LoVo (cell line): ENCODE results near the gene BEST2.

Experiments
- DNase-seq: peaks from one replicate; pipeline ENCODE4 v3.0.0-alpha.2; 2016; ENCODE audit warnings: low spot score

Gene BEST2

DNA sequence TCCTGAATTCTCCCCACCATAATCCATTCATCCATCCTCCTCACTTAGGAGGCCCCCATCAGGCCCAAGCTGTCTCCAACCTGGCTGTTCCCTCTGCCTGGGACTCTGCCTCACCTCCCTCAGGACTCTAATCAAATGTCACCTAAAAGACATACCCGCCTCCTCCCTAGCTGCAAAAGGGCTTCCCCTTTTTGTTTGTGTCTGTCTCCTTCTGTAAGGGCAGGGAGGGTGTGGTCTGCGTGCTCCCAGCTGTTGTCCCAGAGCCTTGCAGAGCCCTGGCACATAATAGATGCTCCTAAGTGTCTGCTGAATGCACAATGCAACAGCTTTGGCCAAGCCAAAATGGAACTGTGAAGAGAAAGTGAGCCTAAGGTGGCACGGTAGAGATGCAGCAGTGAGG, 21.5 kb upstream of the BEST2 start:
- DNase-seq, result no peak

DNA sequence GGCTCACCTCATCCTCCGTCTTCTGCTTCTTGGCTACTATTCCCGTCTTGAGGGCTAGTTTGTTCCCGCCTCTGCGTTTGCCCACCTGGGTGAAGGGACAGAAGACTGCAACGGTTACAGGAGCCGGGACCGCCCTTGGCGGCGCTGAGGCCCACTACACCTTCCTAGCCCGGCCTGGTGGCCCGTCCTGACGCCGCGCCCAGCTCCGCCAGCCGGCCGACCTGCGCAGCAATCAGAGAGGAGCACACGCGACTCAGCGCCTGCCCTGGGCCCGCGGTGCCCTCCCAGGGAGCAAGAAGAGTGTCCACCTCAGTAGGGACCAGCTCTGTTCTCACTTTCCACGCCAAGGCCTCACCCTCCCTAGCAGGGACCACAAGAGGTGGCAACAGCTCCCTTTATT, 20.3 kb upstream of the BEST2 start:
- DNase-seq, result no peak

DNA sequence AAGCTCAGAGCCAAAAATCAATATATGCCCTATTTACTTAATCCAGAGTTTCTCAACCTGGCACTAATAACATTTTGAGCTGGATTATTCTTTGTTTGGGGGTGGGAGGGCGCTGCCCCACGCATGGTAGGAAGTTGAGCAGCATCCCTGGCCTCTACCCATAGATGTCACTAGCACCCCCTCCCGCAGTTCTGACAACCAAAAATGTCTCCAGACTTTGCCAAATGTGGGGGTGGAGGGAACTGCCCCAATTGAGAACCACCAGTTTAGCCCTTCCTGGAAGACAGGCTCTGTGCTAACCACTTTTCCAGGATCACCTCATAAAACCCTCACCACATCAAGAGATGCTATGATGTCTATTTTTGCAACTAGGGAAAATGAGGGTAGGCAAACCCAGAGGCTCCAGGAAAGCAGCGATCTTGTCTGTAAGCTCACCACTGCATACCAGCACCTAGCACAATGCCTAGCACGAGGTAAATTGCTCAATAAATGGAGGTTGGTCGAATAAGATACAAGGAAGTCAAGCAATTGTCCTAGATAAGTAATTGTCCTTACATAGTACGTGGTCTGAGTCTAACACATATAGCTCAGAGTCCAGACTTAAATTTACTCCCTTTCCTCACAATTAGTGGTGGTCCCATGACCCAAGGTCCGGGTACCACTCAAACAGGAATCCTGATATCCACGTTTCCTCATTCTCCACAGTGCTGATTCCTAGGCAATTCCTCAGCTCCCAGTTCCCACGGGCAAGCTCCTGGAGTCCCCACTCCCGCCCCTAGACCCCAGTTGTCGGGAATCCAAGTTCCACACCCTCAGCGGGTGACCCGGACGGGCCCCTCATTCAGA, 18.0 kb upstream of the BEST2 start:
- peak; percentile 29 for DNase-seq

- peak; percentile 99 for DNase-seq
These were observed 14.4 kb upstream of the BEST2 start, which contains the start of gene GET3 for GRCh38 chr19:12736995-12737834. Gene GET3, plus strand, starts transcription at chr19:12737497. Its CDS starts 9 bp downstream, at chr19:12737506.

- DNase-seq, result no peak
These were observed 13.7 kb upstream of the BEST2 start for GRCh38 chr19:12737835-12738351.

DNA sequence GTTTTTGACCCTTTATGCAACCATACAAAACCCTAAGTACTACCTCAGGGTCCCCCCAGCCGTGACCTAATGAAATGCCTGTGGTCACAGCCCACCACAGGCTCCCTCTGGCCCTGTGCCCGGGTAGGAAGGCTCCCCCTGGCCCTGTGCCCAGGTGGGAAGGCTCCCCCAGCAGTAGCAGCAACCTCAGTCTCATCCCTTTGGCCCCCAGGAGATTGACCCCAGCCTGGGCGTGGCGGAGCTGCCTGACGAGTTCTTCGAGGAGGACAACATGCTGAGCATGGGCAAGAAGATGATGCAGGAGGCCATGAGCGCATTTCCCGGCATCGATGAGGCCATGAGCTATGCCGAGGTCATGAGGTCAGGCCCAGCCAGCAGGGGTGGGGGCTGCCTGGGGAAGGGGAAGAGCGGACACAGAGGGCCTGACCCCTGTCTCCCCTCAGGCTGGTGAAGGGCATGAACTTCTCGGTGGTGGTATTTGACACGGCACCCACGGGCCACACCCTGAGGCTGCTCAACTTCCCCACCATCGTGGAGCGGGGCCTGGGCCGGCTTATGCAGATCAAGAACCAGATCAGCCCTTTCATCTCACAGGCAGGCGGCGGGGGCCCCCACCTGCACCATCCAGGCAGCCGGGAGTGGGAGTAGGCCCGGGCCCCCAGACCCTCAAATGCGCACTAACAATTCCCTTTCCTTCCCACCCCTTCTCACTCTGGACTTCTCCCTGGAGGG, 6.3 kb upstream of the BEST2 start:
- no peak for DNase-seq

DNA sequence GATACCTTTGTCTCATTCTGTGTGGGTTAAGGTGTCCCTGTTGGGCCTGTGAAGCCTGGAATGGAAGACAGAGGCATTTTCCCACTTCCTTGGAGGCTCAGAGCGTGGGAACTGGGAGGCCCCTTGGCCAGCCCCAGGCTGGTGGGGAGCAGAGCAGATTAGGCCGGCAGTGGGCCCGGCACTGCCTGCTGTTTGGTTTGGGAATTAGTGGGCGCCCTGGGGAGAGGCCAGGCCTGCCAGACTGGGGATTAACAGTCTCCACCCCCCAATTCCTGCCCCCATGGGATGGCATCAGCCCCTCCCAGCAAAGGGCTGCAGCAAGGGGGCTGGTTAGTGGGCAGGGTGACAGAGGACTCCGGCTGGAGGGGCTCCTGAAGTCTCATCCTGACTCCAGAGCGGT, 3.1 kb upstream of the BEST2 start:
- no peak for DNase-seq

DNA sequence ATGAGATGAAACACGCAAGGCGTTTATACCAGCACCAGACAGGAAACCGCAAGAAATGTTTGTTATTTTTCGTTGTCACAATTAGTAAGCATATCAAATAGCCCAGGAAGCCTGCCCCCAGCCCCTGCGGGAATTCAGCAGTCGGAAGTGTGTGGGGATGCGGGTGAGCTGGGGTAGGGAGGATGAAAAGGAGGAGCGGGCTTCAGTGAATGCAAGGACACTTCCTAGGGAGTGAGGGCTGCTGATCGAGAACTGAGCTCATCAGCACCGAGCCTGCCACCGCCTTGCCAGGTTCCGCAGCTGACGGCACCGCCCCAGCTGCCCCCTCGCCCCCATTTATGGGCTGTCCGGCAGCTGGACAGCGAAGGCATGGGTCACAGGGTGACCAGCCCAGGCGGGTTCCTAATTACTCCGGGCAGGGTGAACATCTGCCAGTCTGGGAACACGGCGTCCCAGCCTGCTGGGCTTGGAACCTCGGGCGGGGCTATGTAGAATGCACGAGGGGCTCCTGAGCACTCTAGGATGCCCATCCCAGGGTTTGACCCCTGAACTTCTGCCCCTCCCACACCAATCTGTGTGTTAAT, 1.6 kb upstream of the BEST2 start:
- DNase-seq, result no peak

- no peak for DNase-seq
These were observed 740 bp upstream of the BEST2 start for GRCh38 chr19:12750851-12751250.

DNA sequence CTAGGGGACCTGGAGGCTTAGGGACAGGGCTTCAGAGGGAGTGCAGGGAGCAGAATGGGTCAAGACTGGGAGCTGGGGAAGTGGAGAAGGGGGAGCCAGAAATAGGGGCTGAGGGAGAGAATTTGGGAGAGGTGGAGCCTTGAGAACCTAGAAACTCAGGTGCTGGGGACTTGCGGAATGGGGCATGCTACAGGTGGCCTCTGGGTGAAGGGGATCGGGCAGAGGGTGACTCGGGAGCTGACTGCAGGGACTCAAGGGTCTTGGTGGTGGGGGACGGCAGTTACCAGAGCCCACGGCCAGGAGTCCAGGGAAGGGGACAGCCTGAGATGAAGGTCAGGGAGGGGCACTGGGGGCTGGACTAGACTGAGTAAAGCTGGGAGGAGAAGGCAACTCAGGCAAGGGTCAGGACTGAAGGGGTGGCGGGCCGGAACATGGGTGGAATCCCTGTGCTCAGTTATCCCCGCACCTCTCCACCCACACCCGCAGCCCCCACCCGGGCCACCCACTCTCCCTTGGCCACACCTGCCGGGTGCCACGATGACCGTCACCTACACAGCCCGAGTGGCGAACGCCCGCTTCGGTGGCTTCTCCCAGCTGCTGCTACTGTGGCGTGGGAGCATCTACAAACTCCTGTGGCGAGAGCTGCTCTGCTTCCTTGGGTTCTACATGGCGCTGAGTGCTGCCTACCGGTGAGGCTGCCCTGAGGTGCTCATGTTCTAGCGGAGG, 628 bp downstream of the BEST2 start:
- no peak for DNase-seq

DNA sequence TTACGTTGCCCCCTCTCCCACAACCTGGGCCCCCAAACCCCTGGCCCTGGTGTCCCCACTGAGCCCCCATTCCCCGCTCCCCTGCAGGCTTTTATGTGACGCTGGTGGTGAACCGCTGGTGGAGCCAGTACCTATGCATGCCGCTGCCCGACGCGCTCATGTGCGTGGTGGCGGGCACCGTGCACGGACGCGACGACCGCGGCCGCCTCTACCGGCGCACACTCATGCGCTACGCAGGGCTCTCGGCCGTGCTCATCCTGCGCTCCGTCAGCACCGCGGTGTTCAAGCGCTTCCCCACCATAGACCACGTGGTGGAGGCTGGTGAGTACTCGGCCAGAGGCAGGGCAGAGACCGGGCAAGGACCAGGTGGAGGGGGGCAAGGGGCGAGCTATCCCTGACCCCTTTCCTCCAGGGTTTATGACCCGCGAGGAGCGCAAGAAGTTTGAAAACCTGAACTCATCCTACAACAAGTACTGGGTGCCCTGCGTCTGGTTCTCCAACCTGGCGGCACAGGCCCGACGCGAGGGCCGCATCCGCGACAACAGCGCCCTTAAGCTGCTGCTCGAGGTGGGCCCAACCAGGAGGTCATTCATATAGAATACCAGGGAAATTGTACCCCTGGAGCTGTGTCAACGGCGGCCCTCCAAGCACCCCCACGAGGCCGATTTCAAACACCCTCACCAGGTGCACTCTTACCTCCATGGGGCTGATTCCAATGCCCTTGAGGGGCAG, 3.0 kb downstream of the BEST2 start:
- no peak for DNase-seq

- no peak for DNase-seq
These were observed 4.7 kb downstream of the BEST2 start for GRCh38 chr19:12756150-12756883.

DNA sequence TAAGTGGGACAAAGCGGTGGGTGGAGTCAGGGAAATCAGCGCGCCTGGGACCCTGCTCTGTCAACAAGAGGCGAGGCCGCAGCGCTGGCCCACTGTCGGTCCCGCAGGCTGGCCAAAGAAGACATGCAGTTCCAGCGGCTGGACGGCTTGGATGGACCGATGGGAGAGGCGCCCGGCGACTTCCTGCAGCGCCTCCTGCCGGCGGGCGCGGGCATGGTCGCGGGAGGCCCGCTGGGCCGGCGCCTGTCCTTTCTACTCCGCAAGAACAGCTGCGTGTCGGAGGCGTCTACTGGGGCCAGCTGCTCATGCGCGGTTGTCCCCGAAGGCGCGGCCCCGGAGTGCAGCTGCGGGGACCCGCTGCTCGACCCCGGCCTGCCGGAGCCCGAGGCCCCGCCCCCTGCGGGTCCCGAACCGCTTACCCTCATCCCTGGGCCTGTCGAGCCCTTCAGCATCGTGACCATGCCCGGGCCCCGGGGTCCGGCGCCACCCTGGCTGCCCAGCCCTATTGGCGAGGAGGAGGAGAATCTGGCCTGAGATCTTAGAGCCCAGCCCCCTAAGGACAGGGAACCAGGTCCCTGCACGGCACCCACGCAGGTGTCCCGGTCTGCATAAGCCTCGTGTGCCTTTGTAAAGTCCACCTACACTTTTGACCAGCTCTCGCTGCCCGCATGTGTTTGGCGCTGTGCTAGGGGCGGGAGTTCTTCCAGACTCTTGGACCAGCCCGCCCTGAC, 6.1 kb downstream of the BEST2 start:
- DNase-seq, result peak; percentile 66

DNA sequence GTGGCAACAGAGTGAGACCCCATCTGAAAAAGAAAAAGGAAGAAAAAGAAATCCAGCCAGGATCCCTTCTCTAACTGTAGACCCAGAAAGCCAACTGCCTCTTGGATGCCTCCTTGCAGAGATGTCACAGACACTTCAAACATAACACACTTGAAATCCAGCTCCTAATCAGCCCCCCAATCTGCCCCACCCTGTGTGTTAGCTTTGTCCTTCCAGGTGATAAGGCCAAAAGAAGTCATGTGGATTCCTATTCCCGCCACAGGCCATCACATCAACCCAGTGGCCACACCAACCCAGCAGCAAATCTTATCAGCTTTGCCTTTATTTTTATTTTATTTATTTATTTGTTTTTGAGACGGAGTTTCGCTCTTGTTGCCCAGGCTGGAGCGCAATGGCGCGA, 8.1 kb downstream of the BEST2 start:
- no peak for DNase-seq

DNA sequence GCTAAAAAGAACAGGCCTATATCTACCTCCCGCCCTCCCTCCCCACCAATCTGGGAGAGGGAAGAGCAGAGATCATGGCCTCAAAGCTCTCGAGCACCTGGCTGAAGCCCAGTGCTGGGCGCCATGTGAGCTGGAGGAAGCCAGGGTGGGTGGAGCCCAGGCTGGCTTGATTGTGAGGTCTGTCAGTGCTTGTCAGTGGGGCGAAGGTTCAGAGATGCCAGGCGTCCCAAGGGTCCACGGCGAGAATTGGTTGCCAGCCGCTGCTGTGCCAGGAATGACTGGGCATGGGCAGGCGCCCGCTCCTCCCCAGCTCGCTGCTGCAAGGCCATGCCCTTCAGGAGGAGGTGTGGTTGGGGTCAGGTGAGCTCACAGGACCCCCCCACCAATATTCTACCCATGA, 11.5 kb downstream of the BEST2 start:
- no peak for DNase-seq

DNA sequence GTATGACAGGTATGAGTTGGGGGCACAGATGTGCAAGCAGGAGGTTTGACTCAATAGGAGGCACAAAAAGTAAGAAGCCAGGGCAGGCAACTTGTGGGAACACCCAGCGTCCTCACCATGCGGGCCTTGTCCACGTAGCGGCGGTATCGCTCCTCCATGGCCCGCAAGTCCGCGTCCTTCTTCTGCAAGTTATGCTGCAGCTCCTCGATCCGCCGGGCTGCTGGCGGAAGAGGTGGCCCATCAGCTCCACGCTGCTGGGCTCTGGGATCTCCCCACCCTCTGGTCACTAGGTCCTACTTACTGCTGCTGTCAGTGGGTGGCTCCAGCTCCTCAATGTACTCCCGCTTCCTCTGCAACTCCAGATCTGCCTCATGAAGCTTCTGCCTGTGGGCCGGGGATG, 13.1 kb downstream of the BEST2 start:
- DNase-seq, result no peak

DNA sequence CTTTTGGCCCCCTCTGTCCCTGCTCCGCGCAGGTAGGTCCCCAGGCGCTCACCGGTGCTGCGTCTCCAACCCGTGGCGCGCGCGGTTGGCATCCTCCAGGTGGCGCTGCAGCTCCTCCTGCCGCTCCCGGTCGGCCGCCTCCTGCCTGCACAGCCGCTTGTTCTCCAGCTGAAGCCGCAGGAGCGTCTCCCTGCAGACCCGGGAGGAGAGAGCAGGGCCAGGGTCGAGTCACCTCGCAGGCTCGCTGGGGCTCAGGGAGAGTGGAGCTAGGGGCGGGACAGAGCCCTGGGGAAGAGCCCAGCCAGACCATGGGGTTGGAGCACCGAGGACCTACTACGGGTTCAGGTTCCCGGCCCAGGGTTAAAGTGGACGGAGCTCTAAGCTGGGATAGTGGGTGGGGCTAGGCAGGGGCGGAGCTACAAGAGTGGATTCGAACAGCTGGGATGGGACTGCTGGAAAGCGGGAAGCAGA, 14.5 kb downstream of the BEST2 start:
- DNase-seq, result no peak

GRCh38 chr19:12767150-12767549, 15.6 kb downstream of the BEST2 start:
- no peak for DNase-seq

- no peak for DNase-seq
These were observed 16.1 kb downstream of the BEST2 start for GRCh38 chr19:12767666-12768065.
